Measurements from ENCODE around the gene ANKRD12.

ANKRD12 gene

DNA sequence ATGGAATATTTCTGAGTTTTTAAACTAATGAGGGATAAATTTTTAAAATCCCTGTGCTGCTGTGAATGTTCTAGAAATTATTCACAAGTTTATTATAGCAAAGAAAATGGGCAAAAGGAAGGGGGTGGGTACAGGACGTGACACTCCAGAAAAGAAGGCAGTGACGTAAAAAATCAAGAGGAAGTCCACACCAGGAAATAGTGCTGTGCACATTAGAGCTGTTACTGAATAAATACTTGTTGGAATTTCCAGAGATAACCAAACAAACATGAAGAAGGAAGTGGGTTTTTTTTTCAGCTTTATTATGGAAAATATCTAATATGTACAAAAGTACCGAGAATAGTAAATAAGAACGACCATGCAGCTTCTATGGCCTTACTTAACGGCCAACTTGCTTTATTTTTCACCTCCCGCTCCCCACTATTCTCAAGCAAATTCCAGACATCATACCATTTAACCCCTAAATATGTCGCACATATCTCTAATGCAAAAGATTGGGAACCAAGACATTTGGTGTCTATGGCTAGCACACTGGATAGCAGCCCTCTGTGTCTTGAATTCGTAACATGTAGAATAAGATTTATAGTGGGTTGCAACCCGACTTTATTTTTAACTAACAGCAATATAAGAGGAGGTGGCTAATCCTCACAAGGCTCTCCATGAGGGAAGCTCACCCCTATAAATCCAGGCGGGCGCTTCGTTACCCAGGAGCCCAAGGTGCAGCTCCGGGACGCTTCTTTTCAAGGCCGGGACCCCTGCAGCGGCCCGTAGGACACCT, 34.7 kb upstream of the ANKRD12 start:
- Histone ChIP-seq H3K4me2 (ENCODE audit: low read depth, low read length, poor library complexity, severe bottlenecking) (peak overlapping the region; percentile 88), H3F3A (ENCODE audit: low read depth) (no peaks in the 10 kb centered on the region), H3K27me3 (ENCODE audit: insufficient read depth, low read length, poor library complexity, severe bottlenecking) (no peaks in the 10 kb centered on the region), H3K4me1 (ENCODE audit: insufficient read depth, low read length, poor library complexity, severe bottlenecking) (peaks cover 38% of the 10 kb centered on the region), H3K79me2 (ENCODE audit: insufficient read depth, low read length) (peaks cover 49% of the 10 kb centered on the region), H4K20me1 (ENCODE audit: insufficient read depth, low read length, poor library complexity, severe bottlenecking) (peaks cover 39% of the 10 kb centered on the region), H3K4me3 (ENCODE audit: low read length, poor library complexity, severe bottlenecking) (peak overlapping the region; percentile 86), H2AFZ (ENCODE audit: low read length) (peak overlapping the region; percentile 81), H3K9me2 (replicated peaks; ENCODE audit: low read depth, low read length) (no peaks in the 10 kb centered on the region), H3K36me3 (ENCODE audit: insufficient read depth, low read length) (no peaks in the 10 kb centered on the region), H3K9ac (ENCODE audit: low read depth, low read length, poor library complexity, severe bottlenecking) (peak overlapping the region; percentile 79), H3K9me3 (ENCODE audit: insufficient read depth, low read depth, low read length) (no peaks in the 10 kb centered on the region)
- TF ChIP-seq EZH2phosphoT487 (IDR thresholded peaks at IDR 0.05; ENCODE audit: borderline replicate concordance), result no peak
- TF ChIP-seq CTCF (conservative IDR thresholded peaks at IDR 0.05; ENCODE audit: low read length), result no peak

DNA sequence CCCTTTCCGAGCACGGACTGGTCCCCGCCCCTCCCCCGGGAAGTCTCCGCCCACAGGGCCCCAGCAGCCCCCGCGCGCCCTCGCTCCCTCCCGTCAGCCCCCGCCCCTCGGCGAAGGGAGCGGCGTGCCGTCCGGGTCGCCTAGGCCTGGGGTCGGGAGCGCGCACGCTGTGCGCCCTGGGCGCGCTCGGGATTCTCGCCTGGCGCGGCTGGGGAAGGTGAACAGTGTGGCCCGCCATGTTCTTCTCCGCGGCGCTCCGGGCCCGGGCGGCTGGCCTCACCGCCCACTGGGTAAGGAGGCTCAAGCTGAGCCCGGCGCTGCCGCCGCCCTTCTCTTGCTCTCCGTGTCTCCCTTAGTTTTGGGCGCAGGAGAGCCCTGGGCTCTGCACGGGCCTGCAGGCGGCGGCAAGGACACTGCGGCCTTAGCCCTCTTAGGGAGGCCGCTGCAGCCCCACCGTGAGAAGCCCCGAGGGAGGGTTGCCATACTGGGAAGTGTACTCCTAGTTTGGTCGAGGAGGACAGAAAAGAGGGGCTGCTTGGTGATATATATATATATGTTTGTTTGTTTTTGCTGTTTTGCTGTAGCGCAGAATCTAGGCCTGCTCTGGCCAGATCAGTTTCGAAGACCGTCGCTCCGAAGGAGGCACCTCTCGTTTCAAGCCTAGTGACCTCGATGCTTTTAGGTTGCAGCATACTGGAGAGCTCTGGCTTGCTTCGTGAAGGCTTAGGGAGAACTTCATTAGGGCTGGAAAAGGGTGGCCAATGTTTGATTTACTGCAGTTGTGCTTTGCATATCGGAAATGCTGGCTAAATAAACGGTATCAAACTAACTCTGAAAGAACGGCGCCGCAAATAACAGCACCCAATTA, 33.8 kb upstream of the ANKRD12 start, which contains the start of gene NDUFV2:
Gene NDUFV2, plus strand, starts transcription at position 192 of the 868 bp plus-strand sequence. Its CDS starts 45 bp downstream, at position 237.
- Histone ChIP-seq H4K20me1 (ENCODE audit: insufficient read depth, low read length, poor library complexity, severe bottlenecking) (peaks cover 47% of the 10 kb centered on the region), H3K4me1 (ENCODE audit: insufficient read depth, low read length, poor library complexity, severe bottlenecking) (peaks cover 46% of the 10 kb centered on the region), H3K9ac (ENCODE audit: low read depth, low read length, poor library complexity, severe bottlenecking) (peak within 1 kb of the TSS; percentile 84), H3F3A (ENCODE audit: low read depth) (no peaks in the 10 kb centered on the region), H3K9me3 (ENCODE audit: insufficient read depth, low read depth, low read length) (no peaks in the 10 kb centered on the region), H2AFZ (ENCODE audit: low read length) (peak within 1 kb of the TSS; percentile 81), H3K9me2 (replicated peaks; ENCODE audit: low read depth, low read length) (no peaks in the 10 kb centered on the region), H3K4me2 (ENCODE audit: low read depth, low read length, poor library complexity, severe bottlenecking) (peak within 1 kb of the TSS; percentile 98), H3K36me3 (ENCODE audit: insufficient read depth, low read length) (no peaks in the 10 kb centered on the region), H3K79me2 (ENCODE audit: insufficient read depth, low read length) (peaks cover 57% of the 10 kb centered on the region), H3K4me3 (ENCODE audit: low read length, poor library complexity, severe bottlenecking) (peak within 1 kb of the TSS; percentile 86), H3K27me3 (ENCODE audit: insufficient read depth, low read length, poor library complexity, severe bottlenecking) (no peaks in the 10 kb centered on the region)
- TF ChIP-seq CTCF (conservative IDR thresholded peaks at IDR 0.05; ENCODE audit: low read length), result no peak

DNA sequence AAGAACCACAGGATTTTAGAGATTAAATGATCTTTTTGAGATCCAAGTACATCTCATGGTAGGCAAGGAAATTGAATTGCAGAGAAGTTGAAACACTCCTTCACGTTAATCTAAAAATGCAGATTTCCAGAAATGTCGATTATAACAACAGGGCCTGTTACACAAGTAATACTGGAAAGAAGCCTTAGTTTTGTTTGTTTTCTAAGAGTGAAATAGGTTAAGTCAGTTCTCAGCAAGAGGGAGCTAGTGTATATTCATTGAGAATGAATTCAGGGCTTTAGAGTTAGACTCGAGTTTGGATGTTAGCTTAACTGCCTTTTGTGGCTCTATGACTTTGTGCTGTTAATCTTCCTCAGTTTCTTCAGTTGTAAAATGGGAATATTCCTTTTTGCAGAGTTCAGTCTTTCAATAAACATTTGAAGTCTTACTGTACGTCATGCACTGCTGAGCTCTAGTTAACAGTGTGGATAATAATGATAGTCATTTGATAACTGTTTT, 33.2 kb upstream of the ANKRD12 start:
- H2AFZ ChIP-seq (ENCODE audit: low read length), result no peak overlapping the region
- peak overlapping the region; percentile 98 for H3K4me2 ChIP-seq (ENCODE audit: low read depth, low read length, poor library complexity, severe bottlenecking)
- no peak for TF ChIP-seq EZH2phosphoT487 (IDR thresholded peaks at IDR 0.05; ENCODE audit: borderline replicate concordance)
- peak; percentile 36; the same call in 1 of the 2 replicates for TF ChIP-seq CTCF (conservative IDR thresholded peaks at IDR 0.05; ENCODE audit: low read length)
- H3K79me2 ChIP-seq (ENCODE audit: insufficient read depth, low read length), result peaks cover 64% of the 10 kb centered on the region
- no peaks in the 10 kb centered on the region for H3F3A ChIP-seq (ENCODE audit: low read depth)
- H3K9me2 ChIP-seq (replicated peaks; ENCODE audit: low read depth, low read length), result no peaks in the 10 kb centered on the region
- H4K20me1 ChIP-seq (ENCODE audit: insufficient read depth, low read length, poor library complexity, severe bottlenecking), result peaks cover 54% of the 10 kb centered on the region
- H3K9me3 ChIP-seq (ENCODE audit: insufficient read depth, low read depth, low read length), result no peaks in the 10 kb centered on the region
- H3K27me3 ChIP-seq (ENCODE audit: insufficient read depth, low read length, poor library complexity, severe bottlenecking), result no peaks in the 10 kb centered on the region
- H3K9ac ChIP-seq (ENCODE audit: low read depth, low read length, poor library complexity, severe bottlenecking), result peak overlapping the region; percentile 84
- H3K36me3 ChIP-seq (ENCODE audit: insufficient read depth, low read length), result no peaks in the 10 kb centered on the region
- peak overlapping the region; percentile 86 for H3K4me3 ChIP-seq (ENCODE audit: low read length, poor library complexity, severe bottlenecking)
- H3K4me1 ChIP-seq (ENCODE audit: insufficient read depth, low read length, poor library complexity, severe bottlenecking), result peaks cover 53% of the 10 kb centered on the region

Measured in Loucy (cell line).